Measurements from ENCODE around the gene CTSE.
"Not testable (repeated sequence)": the region's sequence is repeated elsewhere in the genome, so short reads cannot be mapped to it uniquely, and the experiment has no call there.

DNA sequence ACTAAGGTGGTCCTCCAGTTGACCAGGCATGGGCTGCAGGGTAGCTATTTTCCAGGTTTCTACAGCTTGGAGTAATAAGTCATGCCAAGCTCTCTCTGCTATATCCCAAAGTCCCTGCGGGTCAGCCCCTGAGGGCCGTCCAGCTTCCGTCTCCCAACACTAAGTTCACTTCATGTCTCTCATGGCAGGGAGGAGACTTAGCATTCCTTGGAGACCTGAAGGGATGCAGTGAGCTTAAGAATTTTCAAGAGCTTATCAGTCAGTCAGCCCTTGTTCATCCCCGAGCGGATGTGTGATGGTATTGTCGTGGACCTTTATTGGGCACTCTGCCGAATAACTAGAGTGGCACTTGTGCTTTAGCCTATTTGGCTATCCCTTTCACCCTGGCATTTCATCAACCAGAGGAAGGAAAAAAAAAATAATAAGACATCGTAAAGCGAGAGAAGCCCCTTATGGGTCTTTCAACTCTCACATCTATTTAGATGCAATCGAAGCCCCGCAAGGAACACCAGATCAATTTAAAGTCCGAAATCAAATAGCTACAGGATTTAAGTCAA is 31.5 kb upstream of the CTSE start:
- TF ChIP-seq, protein P1, sequence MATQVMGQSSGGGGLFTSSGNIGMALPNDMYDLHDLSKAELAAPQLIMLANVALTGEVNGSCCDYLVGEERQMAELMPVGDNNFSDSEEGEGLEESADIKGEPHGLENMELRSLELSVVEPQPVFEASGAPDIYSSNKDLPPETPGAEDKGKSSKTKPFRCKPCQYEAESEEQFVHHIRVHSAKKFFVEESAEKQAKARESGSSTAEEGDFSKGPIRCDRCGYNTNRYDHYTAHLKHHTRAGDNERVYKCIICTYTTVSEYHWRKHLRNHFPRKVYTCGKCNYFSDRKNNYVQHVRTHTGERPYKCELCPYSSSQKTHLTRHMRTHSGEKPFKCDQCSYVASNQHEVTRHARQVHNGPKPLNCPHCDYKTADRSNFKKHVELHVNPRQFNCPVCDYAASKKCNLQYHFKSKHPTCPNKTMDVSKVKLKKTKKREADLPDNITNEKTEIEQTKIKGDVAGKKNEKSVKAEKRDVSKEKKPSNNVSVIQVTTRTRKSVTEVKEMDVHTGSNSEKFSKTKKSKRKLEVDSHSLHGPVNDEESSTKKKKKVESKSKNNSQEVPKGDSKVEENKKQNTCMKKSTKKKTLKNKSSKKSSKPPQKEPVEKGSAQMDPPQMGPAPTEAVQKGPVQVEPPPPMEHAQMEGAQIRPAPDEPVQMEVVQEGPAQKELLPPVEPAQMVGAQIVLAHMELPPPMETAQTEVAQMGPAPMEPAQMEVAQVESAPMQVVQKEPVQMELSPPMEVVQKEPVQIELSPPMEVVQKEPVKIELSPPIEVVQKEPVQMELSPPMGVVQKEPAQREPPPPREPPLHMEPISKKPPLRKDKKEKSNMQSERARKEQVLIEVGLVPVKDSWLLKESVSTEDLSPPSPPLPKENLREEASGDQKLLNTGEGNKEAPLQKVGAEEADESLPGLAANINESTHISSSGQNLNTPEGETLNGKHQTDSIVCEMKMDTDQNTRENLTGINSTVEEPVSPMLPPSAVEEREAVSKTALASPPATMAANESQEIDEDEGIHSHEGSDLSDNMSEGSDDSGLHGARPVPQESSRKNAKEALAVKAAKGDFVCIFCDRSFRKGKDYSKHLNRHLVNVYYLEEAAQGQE (IDR thresholded peaks at IDR 0.05; ENCODE audit: unreplicated experiment), result not testable (repeated sequence)
- TF ChIP-seq EZH2 (IDR thresholded peaks at IDR 0.05; ENCODE audit: low read depth, unreplicated experiment); EZH2phosphoT487 (IDR thresholded peaks at IDR 0.05; ENCODE audit: unreplicated experiment): not testable (repeated sequence)
